ENCODE results near the gene COL8A2.

GRCh38 chr1:36091698-36092097, 33.3 kb downstream of the COL8A2 start:
- TF ChIP-seq, protein P1, sequence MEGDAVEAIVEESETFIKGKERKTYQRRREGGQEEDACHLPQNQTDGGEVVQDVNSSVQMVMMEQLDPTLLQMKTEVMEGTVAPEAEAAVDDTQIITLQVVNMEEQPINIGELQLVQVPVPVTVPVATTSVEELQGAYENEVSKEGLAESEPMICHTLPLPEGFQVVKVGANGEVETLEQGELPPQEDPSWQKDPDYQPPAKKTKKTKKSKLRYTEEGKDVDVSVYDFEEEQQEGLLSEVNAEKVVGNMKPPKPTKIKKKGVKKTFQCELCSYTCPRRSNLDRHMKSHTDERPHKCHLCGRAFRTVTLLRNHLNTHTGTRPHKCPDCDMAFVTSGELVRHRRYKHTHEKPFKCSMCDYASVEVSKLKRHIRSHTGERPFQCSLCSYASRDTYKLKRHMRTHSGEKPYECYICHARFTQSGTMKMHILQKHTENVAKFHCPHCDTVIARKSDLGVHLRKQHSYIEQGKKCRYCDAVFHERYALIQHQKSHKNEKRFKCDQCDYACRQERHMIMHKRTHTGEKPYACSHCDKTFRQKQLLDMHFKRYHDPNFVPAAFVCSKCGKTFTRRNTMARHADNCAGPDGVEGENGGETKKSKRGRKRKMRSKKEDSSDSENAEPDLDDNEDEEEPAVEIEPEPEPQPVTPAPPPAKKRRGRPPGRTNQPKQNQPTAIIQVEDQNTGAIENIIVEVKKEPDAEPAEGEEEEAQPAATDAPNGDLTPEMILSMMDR (IDR thresholded peaks at IDR 0.05; ENCODE audit: insufficient read depth, low read length, poor library complexity, severe bottlenecking): no peak
- no peak for TF ChIP-seq EZH2phosphoT487 (conservative IDR thresholded peaks at IDR 0.05; ENCODE audit: low read length)
